Activated T-cell treated with anti-CD3 and anti-CD28 coated beads, Interleukin-2, amount 50 U/mL, for 72 hours (primary cell): ENCODE measurements around the gene KCND3. TPM values are rescaled to one million over a fixed set of nuclear protein-coding genes. Genes with fewer than 3 reads are reported as not detected.

ENCODE experiments used
- ATAC-seq, 2 donors: fragments of 150-1000 bp; cut with Tn5 transposase; replicated peaks in 1 of 2; 2 replicates each; pipeline ENCODE4 v1.10.0; 2021; ENCODE audit warnings: moderate library complexity in 2 of 2, mild to moderate bottlenecking in 1 of 2
- DNase-seq, 2 donors: peaks; one replicate each; pipeline ENCODE4 v3.0.0; 2021 to 2022; ENCODE audit warnings: mixed read lengths in 1 of 2
- H3K27ac Mint-ChIP-seq: one replicate; pipeline ENCODE4 v1.8.0; 2022; ENCODE audit warnings: mild to moderate bottlenecking, moderate library complexity, mixed read lengths
- H3K27me3 Mint-ChIP-seq: one replicate; pipeline ENCODE4 v1.8.0; 2022; ENCODE audit warnings: low read depth, mixed read lengths
- H3K36me3 Mint-ChIP-seq, 2 donors: one replicate each; pipeline ENCODE4 v1.8.0; 2022; ENCODE audit warnings: mixed read lengths in 2 of 2, mild to moderate bottlenecking in 1 of 2; ENCODE audit not compliant: insufficient read depth in 2 of 2
- H3K4me1 Mint-ChIP-seq: one replicate; pipeline ENCODE4 v1.8.0; 2022; ENCODE audit warnings: low read depth, mixed read lengths
- H3K4me3 Mint-ChIP-seq, 2 donors: one replicate each; pipeline ENCODE4 v1.8.0; 2022; ENCODE audit warnings: mild to moderate bottlenecking in 2 of 2, mixed read lengths in 2 of 2, moderate library complexity in 2 of 2
- H3K9me3 Mint-ChIP-seq, 2 donors: one replicate each; pipeline ENCODE4 v1.8.0; 2022; ENCODE audit warnings: mixed read lengths in 2 of 2
- total RNA-seq, 2 donors: library from RNA; stranded (reverse); gene quantifications; one replicate each; pipeline ENCODE4 v1.2.3, GENCODE V29; 2022

KCND3 gene
- total RNA-seq, 2 donors from 2014 or later = not detected

DNA sequence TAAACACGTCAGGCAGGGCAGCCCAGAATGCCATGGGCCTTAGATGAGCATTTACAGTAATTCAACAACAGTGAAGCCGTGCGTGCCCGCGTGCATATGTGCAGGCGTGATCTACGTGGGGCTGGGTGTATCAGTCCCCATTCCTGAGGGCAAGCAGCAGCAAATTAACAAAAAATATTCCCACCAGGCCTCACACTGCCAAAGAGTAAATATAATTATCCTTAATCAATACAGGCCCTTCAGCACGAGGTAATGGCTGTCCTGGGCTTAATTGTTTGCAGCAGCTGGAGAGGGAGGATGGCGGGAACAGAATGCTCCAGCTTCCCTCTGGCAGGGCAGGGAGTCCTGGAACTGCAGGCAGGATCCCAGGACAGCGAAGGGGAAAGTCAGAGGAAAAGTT, 142.0 kb downstream of the KCND3 start:
- Mint-ChIP-seq H3K4me3 (no peak overlapping the region), H3K36me3 (no peaks in the 10 kb centered on the region), H3K27me3 (peaks cover 36% of the 10 kb centered on the region), H3K9me3 (no peaks in the 10 kb centered on the region), H3K4me1 (no peaks in the 10 kb centered on the region), H3K27ac (no peak overlapping the region)
- ATAC-seq = no peak
- DNase-seq = no peak

GRCh38 chr1:111846842-111847241, 142.6 kb downstream of the KCND3 start:
- DNase-seq (no peak), ATAC-seq (no peak)
- Mint-ChIP-seq H3K4me1 (no peaks in the 10 kb centered on the region), H3K4me3 (no peak overlapping the region), H3K27ac (no peak overlapping the region), H3K27me3 (peaks cover 33% of the 10 kb centered on the region), H3K36me3 (no peaks in the 10 kb centered on the region), H3K9me3 (no peaks in the 10 kb centered on the region)

- no peak overlapping the region for H3K27ac Mint-ChIP-seq
- H3K4me1 Mint-ChIP-seq = no peaks in the 10 kb centered on the region
- H3K36me3 Mint-ChIP-seq = no peaks in the 10 kb centered on the region
- no peak overlapping the region for H3K4me3 Mint-ChIP-seq
- no peak for ATAC-seq
- no peak for DNase-seq
- peaks cover 15% of the 10 kb centered on the region for H3K27me3 Mint-ChIP-seq
- no peaks in the 10 kb centered on the region for H3K9me3 Mint-ChIP-seq
These were observed 146.3 kb downstream of the KCND3 start for GRCh38 chr1:111843177-111843576.

DNA sequence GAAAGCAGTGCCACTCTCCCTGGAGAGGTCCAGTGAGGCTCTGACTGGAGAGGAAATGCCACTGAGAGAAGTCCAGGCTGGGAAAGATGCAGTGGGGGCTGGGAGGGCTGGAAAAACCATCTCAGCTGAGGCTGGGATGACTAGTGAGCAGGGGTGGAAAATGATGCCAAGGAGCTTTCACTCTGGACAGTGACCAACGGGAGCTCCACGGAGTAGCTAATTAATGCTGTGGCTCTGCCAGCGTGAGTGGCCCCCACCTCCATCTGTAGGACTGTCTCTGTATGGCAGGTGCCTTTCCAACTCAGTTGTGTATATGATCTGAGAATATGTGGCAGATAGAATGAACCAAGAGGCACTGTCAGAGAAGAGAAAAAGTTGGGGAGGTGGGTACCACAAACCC, 147.1 kb downstream of the KCND3 start:
- peaks cover 15% of the 10 kb centered on the region for H3K27me3 Mint-ChIP-seq
- no peaks in the 10 kb centered on the region for H3K4me1 Mint-ChIP-seq
- H3K9me3 Mint-ChIP-seq = no peaks in the 10 kb centered on the region
- ATAC-seq = no peak
- H3K4me3 Mint-ChIP-seq = no peak overlapping the region
- H3K36me3 Mint-ChIP-seq = no peaks in the 10 kb centered on the region
- DNase-seq = no peak
- no peak overlapping the region for H3K27ac Mint-ChIP-seq

- no peak overlapping the region for H3K4me3 Mint-ChIP-seq
- no peak for DNase-seq
- no peak overlapping the region for H3K27ac Mint-ChIP-seq
- H3K36me3 Mint-ChIP-seq = no peaks in the 10 kb centered on the region
- peaks cover 15% of the 10 kb centered on the region for H3K27me3 Mint-ChIP-seq
- H3K9me3 Mint-ChIP-seq = no peaks in the 10 kb centered on the region
- no peak for ATAC-seq
- no peaks in the 10 kb centered on the region for H3K4me1 Mint-ChIP-seq
These were observed 147.7 kb downstream of the KCND3 start for GRCh38 chr1:111841746-111842145.

DNA sequence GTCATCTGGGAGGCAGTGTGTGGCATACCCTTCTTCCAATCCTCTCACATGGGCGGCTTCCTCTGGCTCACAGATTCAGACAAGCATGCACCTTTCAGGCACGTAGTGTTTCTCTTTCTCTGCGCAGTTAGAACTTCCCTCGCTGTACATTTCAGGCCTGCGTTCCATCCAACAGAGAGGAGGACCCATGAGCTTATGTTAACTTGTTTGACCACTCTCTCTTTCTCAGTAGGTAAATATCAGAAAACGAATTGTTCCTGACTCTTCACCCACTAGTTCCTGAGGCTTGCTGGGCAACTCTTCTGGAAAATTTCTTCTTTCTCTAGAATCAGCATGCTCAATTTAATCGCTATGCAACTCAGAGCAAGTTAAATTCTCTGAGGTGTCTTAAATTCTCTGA, 148.3 kb downstream of the KCND3 start:
- H3K36me3 Mint-ChIP-seq = no peaks in the 10 kb centered on the region
- H3K4me3 Mint-ChIP-seq = no peak overlapping the region
- ATAC-seq = no peak
- H3K27me3 Mint-ChIP-seq = peaks cover 15% of the 10 kb centered on the region
- no peak overlapping the region for H3K27ac Mint-ChIP-seq
- no peaks in the 10 kb centered on the region for H3K9me3 Mint-ChIP-seq
- H3K4me1 Mint-ChIP-seq = no peaks in the 10 kb centered on the region
- no peak for DNase-seq

DNA sequence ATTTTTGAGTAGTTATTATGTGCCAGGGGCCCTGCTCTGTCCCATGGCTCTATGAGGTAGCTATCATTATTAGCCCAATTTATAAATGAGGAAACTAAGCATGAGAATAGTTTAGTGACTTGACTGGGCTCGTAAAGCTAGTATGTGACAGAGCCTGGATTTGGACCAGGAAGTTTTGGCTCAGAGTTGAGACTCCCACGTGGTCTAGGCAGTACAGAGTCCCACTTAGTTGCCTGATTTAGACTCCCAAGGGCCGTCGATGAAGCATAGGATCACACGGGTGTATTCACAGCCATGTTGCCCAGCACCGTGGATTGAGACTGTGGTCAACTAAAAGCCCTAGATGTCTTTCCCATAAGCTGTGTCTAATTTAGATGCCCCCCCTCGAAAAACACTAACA, 152.1 kb downstream of the KCND3 start:
- no peak overlapping the region for H3K27ac Mint-ChIP-seq
- no peaks in the 10 kb centered on the region for H3K36me3 Mint-ChIP-seq
- no peaks in the 10 kb centered on the region for H3K9me3 Mint-ChIP-seq
- DNase-seq (no peak), ATAC-seq (no peak)
- H3K27me3 Mint-ChIP-seq = no peaks in the 10 kb centered on the region
- no peaks in the 10 kb centered on the region for H3K4me1 Mint-ChIP-seq
- no peak overlapping the region for H3K4me3 Mint-ChIP-seq

- ATAC-seq = no peak
- no peaks in the 10 kb centered on the region for H3K9me3 Mint-ChIP-seq
- no peak for DNase-seq
- no peaks in the 10 kb centered on the region for H3K27me3 Mint-ChIP-seq
- H3K27ac Mint-ChIP-seq = no peak overlapping the region
- no peak overlapping the region for H3K4me3 Mint-ChIP-seq
- no peaks in the 10 kb centered on the region for H3K36me3 Mint-ChIP-seq
- H3K4me1 Mint-ChIP-seq = no peaks in the 10 kb centered on the region
These were observed 153.4 kb downstream of the KCND3 start for GRCh38 chr1:111836111-111836510.

- Mint-ChIP-seq H3K27me3 (no peaks in the 10 kb centered on the region), H3K4me3 (no peak overlapping the region), H3K36me3 (no peaks in the 10 kb centered on the region), H3K27ac (no peak overlapping the region), H3K9me3 (no peaks in the 10 kb centered on the region), H3K4me1 (no peaks in the 10 kb centered on the region)
- ATAC-seq = no peak
- no peak for DNase-seq
These were observed 154.0 kb downstream of the KCND3 start for GRCh38 chr1:111835514-111835913.

- Mint-ChIP-seq H3K27ac (no peak overlapping the region), H3K27me3 (no peaks in the 10 kb centered on the region), H3K4me3 (no peak overlapping the region), H3K9me3 (no peaks in the 10 kb centered on the region), H3K36me3 (no peaks in the 10 kb centered on the region), H3K4me1 (no peaks in the 10 kb centered on the region)
- ATAC-seq (no peak), DNase-seq (no peak)
These were observed 154.5 kb downstream of the KCND3 start for GRCh38 chr1:111834956-111835355.

GRCh38 chr1:111833334-111833733, 156.1 kb downstream of the KCND3 start:
- no peaks in the 10 kb centered on the region for H3K4me1 Mint-ChIP-seq
- H3K36me3 Mint-ChIP-seq = no peaks in the 10 kb centered on the region
- no peaks in the 10 kb centered on the region for H3K9me3 Mint-ChIP-seq
- H3K27me3 Mint-ChIP-seq = peaks cover 10% of the 10 kb centered on the region
- no peak for ATAC-seq
- no peak for DNase-seq
- H3K27ac Mint-ChIP-seq = no peak overlapping the region
- no peak overlapping the region for H3K4me3 Mint-ChIP-seq

- no peaks in the 10 kb centered on the region for H3K4me1 Mint-ChIP-seq
- peaks cover 12% of the 10 kb centered on the region for H3K27me3 Mint-ChIP-seq
- no peaks in the 10 kb centered on the region for H3K36me3 Mint-ChIP-seq
- H3K27ac Mint-ChIP-seq = no peak overlapping the region
- DNase-seq (no peak), ATAC-seq (no peak)
- no peak overlapping the region for H3K4me3 Mint-ChIP-seq
- no peaks in the 10 kb centered on the region for H3K9me3 Mint-ChIP-seq
These were observed 156.8 kb downstream of the KCND3 start for GRCh38 chr1:111832521-111833155.

DNA sequence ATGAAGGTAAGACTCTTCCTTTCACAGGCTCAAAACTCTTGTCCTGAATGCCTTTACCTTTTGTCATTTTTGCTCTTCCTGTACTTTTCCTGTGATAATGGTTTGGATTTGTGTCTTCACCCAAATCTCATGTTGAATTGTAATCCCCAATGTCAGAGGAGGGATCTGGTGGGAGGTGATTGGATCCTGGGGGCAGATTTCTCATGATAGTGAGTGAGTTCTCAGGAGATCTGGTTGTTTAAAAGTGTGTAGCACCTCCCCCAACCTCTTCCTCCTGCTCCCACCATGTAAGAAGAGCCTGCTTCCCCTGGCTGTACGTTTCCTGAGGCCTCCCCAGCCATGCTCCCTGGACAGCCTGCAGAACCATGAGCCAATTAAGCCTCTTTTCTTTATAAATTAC, 158.3 kb downstream of the KCND3 start:
- no peak overlapping the region for H3K27ac Mint-ChIP-seq
- no peak overlapping the region for H3K4me3 Mint-ChIP-seq
- no peak for ATAC-seq
- H3K4me1 Mint-ChIP-seq = no peaks in the 10 kb centered on the region
- no peaks in the 10 kb centered on the region for H3K9me3 Mint-ChIP-seq
- H3K27me3 Mint-ChIP-seq = peaks cover 12% of the 10 kb centered on the region
- no peaks in the 10 kb centered on the region for H3K36me3 Mint-ChIP-seq
- no peak for DNase-seq

DNA sequence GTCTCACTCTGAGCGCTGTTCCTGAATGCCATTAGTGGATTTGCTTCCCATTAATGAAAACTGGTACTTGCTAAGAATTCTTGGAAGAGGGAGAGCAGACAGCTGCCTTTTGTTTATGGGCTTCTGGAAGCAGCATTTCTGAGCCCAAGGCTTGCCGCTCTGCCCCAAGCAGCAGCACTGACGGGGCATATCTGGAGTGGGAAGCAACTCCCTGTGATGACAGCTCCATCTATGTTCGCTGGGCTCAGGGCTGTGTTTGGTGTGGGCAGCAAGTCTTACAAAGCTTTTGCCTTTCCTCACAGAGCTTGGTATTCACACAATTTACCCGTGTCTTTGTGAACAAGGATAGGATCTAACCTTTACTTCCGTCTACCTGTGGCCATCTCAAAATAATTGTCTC, 161.5 kb downstream of the KCND3 start:
- Mint-ChIP-seq H3K36me3 (no peaks in the 10 kb centered on the region), H3K27me3 (peaks cover 28% of the 10 kb centered on the region), H3K4me1 (no peaks in the 10 kb centered on the region), H3K27ac (no peak overlapping the region), H3K9me3 (no peaks in the 10 kb centered on the region), H3K4me3 (no peak overlapping the region)
- ATAC-seq (no peak), DNase-seq (no peak)
